Activated T-helper 9 cell treated with anti-CD3 and anti-CD28 coated beads, Interleukin-2, amount 50 U/mL, for 16 hours (primary cell): ENCODE data around the gene BMP6.
A peak's percentile ranks its signal among the peaks of the same experiment; 100 is the strongest.

Source experiments
- DNase-seq: peaks from one replicate; pipeline ENCODE4 v3.0.0-alpha.2; 2020; ENCODE audit warnings: low read depth

BMP6 gene

DNA sequence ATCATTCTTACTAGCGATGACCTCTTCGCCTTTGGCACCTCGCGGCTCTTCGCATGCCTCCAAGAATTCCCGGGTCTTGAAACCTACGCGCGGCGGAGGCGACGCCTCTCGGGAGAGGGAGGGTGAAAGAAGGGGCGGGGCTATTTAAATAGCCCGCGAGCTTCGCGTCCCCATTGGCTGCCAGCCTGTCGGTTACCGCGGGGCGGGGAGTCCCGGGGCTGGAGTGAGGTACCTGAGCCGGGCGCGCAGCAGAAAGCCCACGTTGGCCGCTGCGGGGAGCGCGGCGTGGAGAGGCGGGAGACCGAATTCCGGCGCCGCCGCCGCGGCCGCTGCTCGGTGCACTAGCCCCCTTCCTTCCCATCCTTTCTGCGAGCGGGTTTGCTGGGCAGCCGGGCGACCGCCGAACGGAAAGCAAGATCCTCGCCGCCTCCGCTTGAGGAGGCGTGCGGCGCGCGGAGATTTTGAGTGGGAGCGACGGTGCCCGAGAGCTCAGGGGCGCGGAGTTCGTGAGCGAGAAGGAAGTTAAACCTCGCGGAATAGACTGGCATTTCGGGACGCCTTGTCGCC is at the start of gene BMP6:
Gene BMP6 (plus strand): TSS at position 251 of the 567 bp plus-strand sequence. CDS start 857 bp downstream, outside the sequence.
- peak; percentile 16 for DNase-seq

DNA sequence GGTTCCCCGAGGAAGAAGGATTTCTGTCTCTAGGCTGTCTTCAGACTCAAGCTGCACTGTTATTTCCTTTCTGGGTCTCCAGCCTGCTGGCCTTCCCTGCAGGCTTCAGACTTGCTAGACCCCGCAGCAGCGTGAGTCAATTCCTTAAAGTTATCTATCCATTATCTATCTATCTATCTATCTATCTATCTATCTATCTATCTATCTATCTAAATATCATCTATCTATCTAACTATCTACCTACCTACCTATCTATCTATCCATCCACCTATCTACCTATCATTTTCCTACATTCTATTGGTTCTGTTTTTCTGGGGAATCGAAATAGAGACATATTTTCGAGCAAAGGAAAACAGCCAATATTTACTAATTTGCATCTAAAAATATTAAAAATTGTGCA is 48.7 kb upstream of the BMP6 start:
- no peak for DNase-seq

DNA sequence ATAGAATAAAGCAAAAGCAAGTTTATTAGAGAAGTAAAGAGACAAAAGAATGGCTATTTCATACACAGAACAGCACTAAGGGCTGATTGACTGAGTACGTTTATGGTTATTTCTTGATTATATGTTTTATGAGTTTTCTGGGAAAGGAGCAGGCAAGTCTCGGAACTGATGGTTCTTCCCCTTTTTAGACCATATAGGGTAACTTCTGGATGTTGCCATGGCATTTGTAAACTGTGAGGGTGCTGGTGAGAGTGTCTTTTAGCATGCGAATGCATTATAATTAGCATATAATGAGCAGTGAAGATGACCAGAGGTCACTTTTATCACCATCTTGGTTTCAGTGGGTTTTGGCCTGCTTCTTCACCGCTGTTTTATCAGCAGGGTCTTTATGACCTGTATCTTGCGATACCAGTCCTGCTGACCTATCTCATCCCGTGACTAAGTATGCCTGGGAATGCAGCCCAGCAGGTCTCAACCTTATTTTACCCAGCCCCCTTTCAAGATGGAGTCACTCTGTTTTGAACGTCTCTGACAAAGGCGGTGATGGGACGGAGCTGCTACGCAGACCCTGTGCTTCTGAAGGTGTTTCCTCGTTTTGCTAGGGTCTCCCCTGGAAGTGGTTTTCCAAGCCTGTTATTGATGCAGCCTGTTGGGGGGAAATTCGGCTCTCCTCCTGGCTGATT is 45.4 kb upstream of the BMP6 start:
- no peak for DNase-seq

DNA sequence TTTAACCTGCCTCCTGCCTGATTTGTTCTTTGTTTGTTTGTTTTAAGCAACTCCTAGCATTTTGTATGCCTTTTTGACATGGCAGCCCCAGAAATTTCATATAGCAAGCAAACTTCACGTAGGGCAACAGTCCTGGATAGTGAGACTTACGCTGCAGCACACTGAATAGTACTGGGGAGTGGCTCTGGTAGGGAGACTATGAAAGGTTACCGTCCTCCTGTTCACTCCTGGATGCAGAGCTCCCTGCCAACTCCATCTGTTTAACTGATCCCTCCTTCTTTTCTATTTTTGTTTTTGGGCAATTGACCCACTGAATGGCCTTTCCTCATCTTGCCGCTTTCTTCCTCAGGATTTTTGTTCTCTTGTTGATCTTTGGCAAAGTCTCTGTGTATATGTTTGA is 44.5 kb upstream of the BMP6 start:
- no peak for DNase-seq

DNA sequence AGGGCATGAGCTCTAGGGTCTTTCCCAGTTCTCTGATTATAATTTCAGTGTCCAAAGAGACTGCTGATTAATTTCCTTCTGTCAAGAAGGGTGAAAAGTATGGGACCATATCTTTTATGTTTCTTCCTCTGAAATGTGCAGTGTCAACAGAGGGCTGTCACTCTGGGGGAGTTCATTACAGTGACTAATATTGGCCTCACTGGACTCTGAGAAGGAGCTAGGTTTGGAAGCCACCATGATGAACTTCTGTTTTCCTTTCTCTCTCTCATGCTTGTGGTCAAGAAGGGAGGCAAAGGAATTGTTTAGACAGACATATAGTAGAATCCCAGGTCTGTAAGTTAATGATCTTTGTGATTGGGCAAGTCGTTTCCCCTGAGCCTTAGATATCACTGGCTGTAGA is 41.8 kb upstream of the BMP6 start:
- no peak for DNase-seq

DNA sequence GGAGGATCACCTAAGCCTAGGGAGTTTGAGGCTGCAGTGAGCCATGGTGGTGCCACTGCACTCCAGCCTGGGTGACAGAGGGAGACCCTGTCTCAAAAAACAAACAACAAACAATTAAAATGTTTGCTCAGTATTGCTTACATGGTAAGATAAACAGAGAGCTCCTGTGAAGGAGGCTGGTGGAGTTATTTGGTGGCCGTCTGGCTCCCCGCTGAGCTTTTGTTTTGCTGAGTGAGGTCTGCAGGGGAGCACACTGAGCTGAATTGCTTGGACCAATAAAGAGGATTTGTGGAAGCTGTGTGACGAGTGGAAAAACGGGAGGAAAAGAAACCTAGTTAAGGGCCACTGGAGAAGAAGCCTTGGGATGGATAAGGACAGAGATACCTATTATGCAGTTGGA is 41.1 kb upstream of the BMP6 start:
- DNase-seq: no peak

DNA sequence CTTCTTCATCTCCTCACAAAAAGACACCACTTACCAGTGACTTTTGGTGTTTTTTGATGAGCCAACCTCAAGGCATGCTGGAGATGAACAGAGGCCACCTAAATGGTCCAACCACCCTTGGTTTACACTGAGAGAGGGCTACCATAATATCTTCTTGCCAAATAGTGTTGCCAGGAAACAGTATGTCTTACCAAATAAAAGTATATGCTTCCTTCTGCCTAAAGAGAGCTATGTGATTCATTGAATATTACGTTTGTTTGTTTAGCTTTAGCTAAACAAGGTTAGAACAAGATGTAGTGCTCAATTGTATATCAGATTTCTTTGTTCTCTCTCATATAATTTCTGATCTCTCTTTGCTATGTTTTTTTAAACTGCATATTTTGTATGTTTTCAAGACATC is 40.6 kb upstream of the BMP6 start:
- no peak for DNase-seq

DNA sequence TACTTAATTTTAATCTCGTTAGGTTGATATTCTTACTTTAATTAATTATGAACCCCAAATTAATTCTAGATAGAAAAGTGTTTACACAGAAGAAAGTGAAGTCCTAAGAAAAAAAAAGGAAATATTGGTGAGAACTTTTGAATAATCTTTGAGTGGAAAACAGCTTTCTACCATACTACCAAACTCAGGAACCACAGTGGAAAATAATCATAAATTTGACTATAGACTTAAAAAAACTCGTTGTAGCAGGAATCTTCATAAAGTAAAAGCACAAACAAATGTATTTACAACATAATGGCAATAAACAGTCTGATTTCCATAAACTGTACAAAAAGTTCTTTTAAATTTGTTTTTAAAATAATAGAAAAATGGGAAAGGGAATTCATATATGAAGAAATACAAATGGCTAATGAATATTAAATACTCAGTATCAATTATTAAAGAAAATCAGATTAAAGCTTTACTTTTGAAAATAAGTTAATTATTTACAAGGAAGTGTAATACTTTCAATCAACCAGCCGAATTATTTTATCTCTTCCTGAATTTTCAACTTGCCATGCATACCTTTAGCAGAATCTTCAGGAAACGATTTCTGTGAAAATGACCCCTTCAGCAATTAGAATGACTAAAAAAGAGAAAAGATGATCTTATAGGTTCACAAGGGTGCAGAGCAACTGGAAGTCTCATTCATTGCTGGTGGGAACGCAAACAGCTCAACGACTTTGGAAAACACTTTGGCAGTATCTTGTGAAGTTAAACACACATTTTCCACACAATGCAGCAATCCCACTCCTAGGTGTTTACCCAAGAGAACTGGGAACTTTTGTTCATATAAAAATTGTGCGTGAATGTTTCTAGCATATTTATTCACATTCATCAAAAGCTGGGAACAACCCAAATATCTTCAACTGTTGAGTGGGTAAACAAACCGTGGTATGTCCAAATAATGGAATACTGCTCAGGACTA is 38.5 kb upstream of the BMP6 start:
- DNase-seq: no peak

DNA sequence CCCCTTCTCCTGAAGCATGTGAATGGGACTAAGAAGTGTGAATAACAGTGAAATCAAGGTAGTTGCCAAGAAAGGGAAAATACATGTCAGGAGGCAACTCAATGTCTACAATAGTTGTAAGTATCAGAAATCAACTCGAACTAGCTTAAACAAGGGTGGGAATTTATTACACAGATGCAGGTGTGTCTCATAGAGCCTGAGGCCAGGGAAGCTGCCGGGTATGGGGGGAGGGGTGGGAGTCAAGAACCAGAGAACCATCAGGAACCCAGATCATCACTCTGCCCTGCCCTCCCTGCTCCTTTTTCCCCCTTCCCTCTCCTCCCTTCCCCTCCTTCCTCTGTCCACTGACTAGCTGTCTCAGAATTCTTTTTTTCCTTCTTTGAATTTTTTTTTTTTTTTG is 34.9 kb upstream of the BMP6 start:
- DNase-seq: no peak

DNA sequence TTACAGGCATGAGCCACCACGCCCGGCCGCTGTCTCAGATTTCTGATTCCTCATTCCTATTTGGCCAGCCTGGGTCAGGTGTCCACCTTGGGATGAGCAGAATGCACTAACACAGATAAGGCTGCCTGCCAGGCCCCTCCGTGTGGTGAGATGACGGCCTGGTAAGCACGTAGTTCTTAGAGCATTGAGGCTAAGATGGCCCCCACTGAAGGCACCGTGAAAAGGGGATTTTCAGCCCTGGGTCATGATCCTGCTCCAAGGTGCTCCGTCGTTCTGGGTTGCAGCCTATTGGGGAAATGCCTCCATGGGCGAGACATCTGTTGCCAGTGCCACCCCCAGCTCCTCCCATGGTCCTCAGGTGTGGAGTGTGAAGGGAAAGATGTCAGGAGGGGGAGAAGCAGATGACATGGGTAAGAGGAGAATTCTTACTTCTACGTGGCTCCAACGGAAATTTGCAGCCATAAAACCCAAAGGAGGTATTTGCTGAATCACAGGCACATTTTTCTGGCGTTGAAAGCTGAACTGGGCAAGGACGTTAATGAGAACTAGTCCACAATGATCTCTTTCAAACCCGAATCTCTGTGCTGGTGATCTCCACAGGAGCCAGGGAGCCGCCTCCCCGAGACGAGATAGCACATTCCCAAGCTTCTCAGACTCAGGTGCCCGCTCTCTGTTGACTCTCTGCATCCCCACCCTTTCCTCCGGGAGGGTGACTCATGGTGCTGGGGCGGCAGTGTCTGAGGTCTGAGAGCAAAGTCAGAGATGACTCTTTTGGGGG is 34.0 kb upstream of the BMP6 start:
- no peak for DNase-seq

DNA sequence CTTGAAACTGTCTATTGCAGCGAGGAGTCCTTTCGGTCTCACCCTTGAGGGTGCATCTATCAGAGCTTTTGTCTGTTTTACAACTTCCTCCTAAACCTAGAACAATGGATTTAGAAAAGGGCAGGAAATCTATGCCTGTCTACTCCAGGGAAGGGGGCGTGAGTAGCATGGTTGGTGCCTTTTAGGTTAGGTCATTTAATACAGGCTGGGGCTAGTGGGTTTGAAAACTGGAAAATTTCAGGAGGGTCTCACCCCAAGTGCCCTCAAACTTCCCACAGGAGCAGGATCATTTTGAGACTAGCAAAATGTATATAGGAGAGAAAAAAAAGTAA is 33.5 kb upstream of the BMP6 start:
- no peak for DNase-seq

DNA sequence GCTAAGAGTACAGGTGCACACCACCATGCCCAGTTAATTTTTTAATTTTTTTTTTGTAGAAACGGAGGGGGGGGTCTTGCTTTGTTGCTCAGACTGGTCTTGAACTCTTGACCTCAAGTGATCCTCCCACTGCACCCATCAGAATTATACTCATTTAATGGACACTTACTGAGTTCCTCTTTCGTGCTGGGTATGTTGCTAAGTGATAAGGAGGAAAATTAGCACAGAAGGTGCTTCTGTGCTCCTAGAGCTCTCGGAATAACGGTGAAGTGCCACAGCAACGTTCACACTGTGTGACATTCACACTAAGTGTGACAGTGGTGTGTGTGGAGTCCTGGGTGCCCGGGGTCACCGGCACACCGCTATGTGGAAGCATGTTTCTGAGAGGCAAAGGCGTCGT is 32.1 kb upstream of the BMP6 start:
- DNase-seq: no peak

DNA sequence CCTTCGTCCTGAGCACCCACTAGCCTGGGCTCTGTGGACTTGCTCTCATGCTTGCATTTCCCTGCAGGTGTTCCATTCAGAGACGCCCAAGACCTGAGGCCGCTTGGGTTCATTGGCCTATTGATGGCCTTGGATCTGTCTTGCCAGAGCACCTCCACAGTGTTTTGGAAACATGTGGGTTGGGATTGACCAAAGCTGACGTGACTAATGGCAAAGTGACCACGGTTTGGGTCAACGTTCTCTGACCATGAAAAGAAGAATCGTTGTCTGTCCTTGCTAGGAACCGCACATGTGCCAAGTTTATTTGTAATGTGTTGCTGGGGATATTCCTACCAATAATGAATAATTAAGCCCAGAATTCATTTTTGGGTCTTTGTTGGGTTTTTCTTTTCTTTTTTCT is 29.8 kb upstream of the BMP6 start:
- no peak for DNase-seq

DNA sequence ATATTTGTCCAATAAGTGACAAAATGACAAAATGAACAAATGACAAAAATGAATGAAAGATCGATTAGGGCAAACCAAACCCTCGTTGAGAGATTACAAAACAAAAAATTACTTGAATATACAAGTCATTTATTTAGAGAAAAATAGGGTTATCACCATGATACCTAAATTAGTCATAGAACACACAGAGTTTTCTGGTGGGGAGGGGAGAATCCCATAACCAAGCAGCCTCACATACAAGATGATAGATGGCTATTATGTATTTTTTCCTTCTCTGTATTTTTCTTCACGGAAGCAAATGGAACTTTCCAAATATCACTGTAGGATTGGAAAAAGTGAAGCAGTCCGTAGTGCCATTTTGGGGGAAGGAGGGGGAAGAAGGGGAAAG is 28.5 kb upstream of the BMP6 start:
- DNase-seq: no peak

DNA sequence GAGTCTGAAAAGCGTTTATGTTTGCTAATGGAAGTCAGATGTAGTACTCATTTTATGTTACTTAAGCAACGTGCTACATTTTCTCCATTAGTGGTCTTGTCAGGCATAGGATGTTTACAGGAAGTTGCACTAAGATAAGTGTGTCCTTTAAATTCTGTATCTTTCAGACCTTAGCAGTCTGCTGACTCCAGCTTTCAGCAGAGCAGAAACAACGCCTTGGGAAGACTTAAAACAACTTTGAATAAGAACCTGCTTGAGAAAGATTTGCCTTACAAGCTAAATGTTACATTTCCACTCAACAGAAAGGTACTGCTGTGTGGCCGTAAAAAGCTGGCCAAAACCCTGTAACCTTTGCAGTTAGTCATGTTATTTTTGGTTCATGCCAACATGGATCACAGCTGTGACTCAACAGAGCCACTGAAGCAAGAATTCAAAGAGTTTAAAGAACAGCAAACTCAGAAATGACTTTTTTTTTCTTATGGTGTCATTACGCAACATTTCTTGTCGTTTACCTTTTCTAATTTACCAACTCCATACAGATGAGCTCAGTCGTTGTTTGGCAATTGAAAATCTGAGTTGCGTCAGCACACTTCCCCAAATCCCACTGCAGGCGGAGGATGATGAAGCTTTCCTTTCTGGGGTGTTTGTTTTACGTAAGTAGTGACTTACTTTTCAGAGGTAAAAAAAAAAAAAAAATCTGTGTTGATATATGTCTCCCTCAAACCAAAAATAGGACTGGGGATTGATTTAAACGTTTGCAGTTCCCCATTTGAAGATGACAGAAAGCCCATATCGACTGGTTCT is 27.9 kb upstream of the BMP6 start:
- DNase-seq: no peak

DNA sequence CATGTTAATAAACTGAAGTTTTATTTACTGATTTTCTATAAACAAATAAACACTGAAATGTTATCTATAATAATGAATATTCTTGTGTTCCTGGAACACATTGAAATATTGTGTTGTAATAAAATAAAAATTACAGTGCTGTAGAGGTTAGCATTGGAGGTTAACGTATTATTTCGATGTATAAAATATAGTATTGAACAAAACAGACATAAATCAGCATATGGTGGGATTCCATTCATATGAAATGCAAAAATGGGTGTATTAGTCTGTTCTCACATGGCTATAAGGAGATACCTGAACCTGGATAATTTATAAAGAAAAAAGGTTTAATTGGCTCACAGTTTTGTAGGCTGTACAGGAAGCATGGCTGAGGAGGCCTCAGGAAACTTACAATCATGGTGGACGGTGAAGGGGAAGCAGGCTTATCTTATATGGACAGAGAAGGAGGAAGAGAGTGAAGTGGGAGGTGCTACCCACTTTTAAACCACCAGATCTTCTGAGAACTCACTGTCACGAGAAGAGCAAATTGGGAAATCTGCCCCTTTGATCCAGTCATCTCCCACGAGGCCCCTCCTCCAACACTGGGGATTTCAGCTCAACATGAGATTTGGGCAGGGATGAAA is 24.6 kb upstream of the BMP6 start:
- no peak for DNase-seq

DNA sequence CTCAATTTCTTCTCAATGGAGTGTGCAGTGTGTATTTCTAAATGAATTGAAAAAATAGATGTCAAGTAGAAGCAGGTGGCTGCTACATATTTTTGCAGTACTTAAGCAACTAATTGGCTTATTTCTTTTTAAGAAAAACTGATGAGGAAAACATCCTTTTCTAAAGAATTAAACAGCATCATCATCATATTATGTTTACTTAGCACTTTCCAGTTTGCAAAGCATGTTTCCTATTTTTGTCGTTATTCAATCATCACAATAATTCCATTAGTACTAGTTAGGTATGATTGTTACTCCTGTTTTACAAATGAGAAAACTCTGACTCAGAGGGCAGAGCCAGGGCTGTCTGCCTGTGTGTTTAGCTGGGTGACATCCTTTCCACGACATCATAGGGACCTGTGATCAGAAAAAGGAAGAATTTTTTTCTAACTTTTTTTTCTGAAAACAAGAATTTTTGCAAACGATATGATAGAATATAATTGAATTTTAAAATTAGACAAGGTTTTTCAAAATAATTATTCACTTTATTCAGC is 22.7 kb upstream of the BMP6 start:
- DNase-seq: no peak

DNA sequence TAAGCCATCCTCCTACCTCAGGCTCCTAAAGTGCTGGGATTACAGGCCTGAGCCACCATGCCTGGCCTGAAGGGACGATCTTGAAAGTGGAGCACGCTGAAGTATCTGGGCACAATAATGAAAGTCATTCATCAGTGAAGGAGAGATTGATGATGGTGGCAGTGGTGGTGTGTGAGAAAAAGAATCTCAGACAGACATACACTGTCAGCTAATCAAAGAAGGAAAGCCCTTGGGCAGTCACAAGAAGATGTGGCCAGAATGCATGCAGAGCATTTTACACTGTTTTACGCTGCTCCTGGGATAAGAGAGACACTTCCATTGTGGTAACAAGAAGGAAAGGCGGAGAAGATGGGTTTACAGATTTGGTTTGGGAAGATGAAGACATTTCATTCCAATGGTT is 20.4 kb upstream of the BMP6 start:
- no peak for DNase-seq

DNA sequence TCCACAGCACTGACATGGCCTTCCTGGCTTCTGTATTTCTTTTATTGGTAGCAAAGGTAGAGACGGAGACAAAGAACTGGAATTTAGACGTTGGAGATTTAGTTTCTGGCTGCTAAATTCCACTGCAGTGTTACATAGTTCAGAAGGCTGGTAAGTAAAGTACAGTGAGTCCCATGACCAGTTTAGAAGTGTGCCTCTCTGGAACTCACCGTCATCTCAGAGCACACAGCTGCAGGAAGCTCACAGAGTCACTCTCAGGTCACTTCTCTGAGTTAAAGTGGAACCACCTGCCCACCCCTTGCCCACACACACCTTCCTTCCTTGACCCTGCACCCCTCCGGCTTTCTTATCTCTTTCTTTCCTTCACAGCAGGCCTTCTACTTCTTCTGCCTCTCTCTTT is 19.6 kb upstream of the BMP6 start:
- no peak for DNase-seq

DNA sequence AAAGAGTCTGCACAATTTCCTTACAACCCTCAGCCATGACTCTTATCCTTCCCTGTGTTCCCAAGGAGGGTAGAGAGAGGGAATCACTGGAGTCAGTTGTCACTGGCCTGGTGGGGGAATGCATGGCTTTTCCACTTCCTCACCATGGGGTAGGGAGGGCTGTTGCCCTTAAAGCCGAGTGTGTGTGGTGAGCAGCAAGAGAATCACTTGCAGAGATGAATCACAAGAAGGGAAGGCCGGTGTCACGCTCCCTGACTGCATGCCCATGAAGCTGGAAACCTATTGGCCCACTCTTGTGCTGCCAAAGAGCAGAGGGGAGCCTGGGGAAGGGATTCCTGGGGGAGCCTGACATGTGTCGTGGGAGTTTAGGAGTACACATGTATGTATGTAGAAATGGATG is 18.1 kb upstream of the BMP6 start:
- no peak for DNase-seq

DNA sequence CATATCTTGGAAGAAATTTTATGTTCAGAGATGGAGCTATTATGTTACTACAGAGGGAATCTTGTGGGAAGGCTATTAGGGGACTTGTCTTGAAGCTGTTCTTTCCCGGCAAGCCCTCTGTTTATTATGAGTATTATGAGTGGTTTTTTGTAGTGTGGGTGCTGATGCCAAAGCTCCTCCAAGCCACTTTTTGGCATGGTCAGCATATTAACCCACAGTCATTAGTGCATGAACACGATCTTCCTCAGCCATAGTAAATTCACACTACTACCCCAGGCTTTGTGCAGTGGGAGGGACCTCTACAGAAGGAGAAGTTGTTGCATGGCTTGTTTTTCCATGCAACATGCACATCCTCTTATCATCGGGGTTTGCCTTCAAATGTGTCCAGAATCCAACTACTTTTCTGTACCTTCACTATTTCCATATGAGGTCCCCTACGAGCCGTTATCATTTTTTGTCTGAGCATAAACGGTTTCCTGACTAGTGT is 6.5 kb upstream of the BMP6 start:
- DNase-seq: no peak
